Endothelial cell of umbilical vein (primary cell): ENCODE measurements around the gene PLXDC2. TPM values are rescaled to one million over a fixed set of nuclear protein-coding genes. Genes with fewer than 3 reads are reported as not detected.

ENCODE experiments used
- BruUV-seq: library from RNA; stranded (reverse); fragments of 400-500 nt; replicated peaks from 2 replicates; lab custom pipeline; 2021; lab: Mats Ljungman, UMichigan
- CTCF ChIA-PET: fragments of 300-600, 350-600 bp; sonication (Branson Sonifier 250); formaldehyde crosslinking; loops from one replicate; lab custom pipeline; 2021; ENCODE audit warnings: antibody characterized with exemption, inconsistent platforms; lab: Charles Lee
- POLR2A ChIA-PET: fragments of 300-600, 350-600 bp; sonication (Branson Sonifier 250); formaldehyde crosslinking; loops from one replicate; lab custom pipeline; 2021; ENCODE audit warnings: antibody characterized with exemption, inconsistent platforms; lab: Charles Lee
- DNase-seq: peaks from one replicate; pipeline ENCODE4 v3.0.0-alpha.2; 2011; ENCODE audit warnings: low read depth, low spot score
- FAIRE-seq: peaks from 2 replicates; lab custom pipeline; 2011; peaks lifted over from hg19 to GRCh38; lab: Jason Lieb, UNC
- H2AFZ ChIP-seq: 2 replicates; pipeline ENCODE4 v1.6.0; 2012; ENCODE audit warnings: low read depth, low read length, control low read depth, inconsistent platforms
- H3K27ac ChIP-seq: 2 replicates; pipeline ENCODE4 v1.5.1; 2011; ENCODE audit warnings: low read depth, mild to moderate bottlenecking, control low read depth, low read length, moderate library complexity; ENCODE audit not compliant: insufficient read depth
- H3K27me3 ChIP-seq, 2 experiments: 2 replicates each; pipeline versions ENCODE4 v1.6.0 to v1.6.1; 2011; ENCODE audit warnings: low read length in 2 of 2, mixed read lengths in 1 of 2; ENCODE audit not compliant: control insufficient read depth in 2 of 2, insufficient read depth in 2 of 2
- H3K36me3 ChIP-seq, 2 experiments: 2 replicates in 1 of 2; 3 replicates in 1 of 2; pipeline ENCODE4 v1.5.1; 2011; ENCODE audit warnings: low read length in 2 of 2, mild to moderate bottlenecking in 1 of 2, moderate library complexity in 1 of 2; ENCODE audit not compliant: control insufficient read depth in 2 of 2, insufficient read depth in 2 of 2; ENCODE audit errors: extremely low read depth in 1 of 2
- H3K4me1 ChIP-seq: 3 replicates; pipeline ENCODE4 v1.5.1; 2011; ENCODE audit warnings: mild to moderate bottlenecking, low read length; ENCODE audit not compliant: control insufficient read depth, insufficient read depth; ENCODE audit errors: extremely low read depth
- H3K4me2 ChIP-seq: 2 replicates; pipeline ENCODE4 v1.6.1; 2011; ENCODE audit warnings: low read length, control low read depth, mixed read lengths; ENCODE audit not compliant: insufficient read depth
- H3K4me3 ChIP-seq, 3 experiments: fragments of 200-600 bp in 1 of 3; sonication (generic), shearing (Covaris generic) in 1 of 3; replicated peaks in 1 of 3; 2 replicates each; pipeline ENCODE4 v1.5.1; 2011 to 2016; ENCODE audit warnings: control low read depth in 3 of 3, low read length in 3 of 3, mild to moderate bottlenecking in 2 of 3, inconsistent platforms in 1 of 3, low read depth in 1 of 3, moderate library complexity in 1 of 3; ENCODE audit not compliant: insufficient read depth in 1 of 3
- H3K79me2 ChIP-seq: 2 replicates; pipeline ENCODE4 v1.6.0; 2012; ENCODE audit warnings: low read length, inconsistent platforms; ENCODE audit not compliant: control insufficient read depth, insufficient read depth
- H3K9ac ChIP-seq: replicated peaks from 2 replicates; pipeline ENCODE3; 2011; ENCODE audit warnings: low read length, control low read depth; ENCODE audit not compliant: insufficient read depth; ENCODE audit errors: extremely low read depth
- H3K9me1 ChIP-seq: replicated peaks from 3 replicates; pipeline ENCODE4 v1.6.0; 2011; ENCODE audit warnings: mild to moderate bottlenecking, low read length; ENCODE audit not compliant: control insufficient read depth, insufficient read depth; ENCODE audit errors: extremely low read depth
- H3K9me3 ChIP-seq: replicated peaks from 2 replicates; pipeline ENCODE4 v1.5.1; 2012; ENCODE audit warnings: low read length, inconsistent platforms; ENCODE audit not compliant: control insufficient read depth, insufficient read depth
- H4K20me1 ChIP-seq: replicated peaks from 2 replicates; pipeline ENCODE3; 2011; ENCODE audit warnings: mild to moderate bottlenecking, low read length; ENCODE audit not compliant: control insufficient read depth, insufficient read depth; ENCODE audit errors: extremely low read depth
- CTCF ChIP-seq, 2 donors: IDR thresholded peaks; 1 replicate in 1 of 2; 2 replicates in 1 of 2; pipeline ENCODE4 v1.5.1; 2011; ENCODE audit warnings: low read length in 2 of 2, mild to moderate bottlenecking in 2 of 2, moderate library complexity in 2 of 2, control low read depth in 1 of 2, inconsistent platforms in 1 of 2, low read depth in 1 of 2; ENCODE audit not compliant: insufficient read depth in 1 of 2; ENCODE audit errors: extremely low read depth in 1 of 2
- EZH2 ChIP-seq: IDR thresholded peaks from 2 replicates; pipeline ENCODE4 v1.6.1; 2012; ENCODE audit warnings: borderline replicate concordance, low read depth, mild to moderate bottlenecking, moderate library complexity, low read length, inconsistent platforms; ENCODE audit not compliant: severe bottlenecking
- FOS ChIP-seq: IDR thresholded peaks from 2 replicates; pipeline ENCODE4 v1.6.1; 2011; ENCODE audit warnings: mild to moderate bottlenecking, low read length, moderate library complexity, borderline replicate concordance; ENCODE audit not compliant: insufficient read depth
- GATA2 ChIP-seq: IDR thresholded peaks from 2 replicates; pipeline ENCODE4 v1.7.0; 2011; ENCODE audit warnings: low read depth, mild to moderate bottlenecking, moderate library complexity, mixed read lengths, low read length; ENCODE audit not compliant: insufficient read length, insufficient read depth
- JUN ChIP-seq: IDR thresholded peaks from 2 replicates; pipeline ENCODE4 v1.6.1; 2011; ENCODE audit warnings: borderline replicate concordance, low read depth; ENCODE audit not compliant: insufficient read length, insufficient read depth
- MAX ChIP-seq: IDR thresholded peaks from 2 replicates; pipeline ENCODE4 v1.6.1; 2011; ENCODE audit not compliant: insufficient read depth, insufficient read length
- MYC ChIP-seq: IDR thresholded peaks from one replicate; pipeline ENCODE4 v1.6.1; 2011; ENCODE audit warnings: mild to moderate bottlenecking, low read depth, low read length
- POLR2A ChIP-seq: IDR thresholded peaks from 2 replicates; pipeline ENCODE4 v1.6.1; 2012; ENCODE audit warnings: low read depth, mild to moderate bottlenecking, control low read depth, low read length
- POLR2AphosphoS5 ChIP-seq: IDR thresholded peaks from 2 replicates; pipeline ENCODE4 v1.6.1; 2012; ENCODE audit warnings: low read depth, mild to moderate bottlenecking, control low read depth, low read length, moderate library complexity; ENCODE audit not compliant: insufficient read depth
- dilution Hi-C: fragments of 300-500 bp; cut with MboI; formaldehyde crosslinking; loops from one replicate; pipeline ENCODE4 v1.15.0; 2019; ENCODE audit warnings: low sequenced_read_pairs; ENCODE audit not compliant: extremely low pct_ligation_motif_present
- intact Hi-C: fragments of 100-400 bp; cut with micrococcal nuclease; formaldehyde crosslinking; loops from one replicate; pipeline ENCODE4 v1.10.0; 2022
- polyA plus RNA-seq, 4 experiments: library from polyadenylated mRNA; depleted of rRNA in 3 of 4; stranded (reverse) in 3 of 4; unstranded in 1 of 4; fragments of >200 nt; gene quantifications; 2 replicates each; pipeline versions ENCODE4 v1.2.1 to v1.2.3, GENCODE V29; 2011 to 2012; ENCODE audit warnings: missing spikeins in 1 of 4
- total RNA-seq: library from RNA; stranded (reverse); gene quantifications from 2 replicates; pipeline ENCODE4 v1.2.3, GENCODE V29; 2021

The PLXDC2 gene
- total and polyA plus RNA-seq, 2 donors (not counting 3 experiments of a cell fraction or from before 2014, with no cell fraction given) = 0.32 to 1.2 TPM

GRCh38 chr10:19970717-19971116, 154.5 kb downstream of the PLXDC2 start:
- no peaks in the 10 kb centered on the region for H3K36me3 ChIP-seq
- dilution Hi-C loops (no loop called here), intact Hi-C loops (no loop called here)
- no peak overlapping the region for H3K4me3 ChIP-seq
- POLR2A ChIA-PET = no interaction called here
- no peak for DNase-seq
- H3K4me1 ChIP-seq = no peaks in the 10 kb centered on the region
- FAIRE-seq = no peak
- no peaks in the 10 kb centered on the region for H3K9me3 ChIP-seq
- no peaks in the 10 kb centered on the region for H4K20me1 ChIP-seq
- H3K9me1 ChIP-seq = no peaks in the 10 kb centered on the region
- H3K27me3 ChIP-seq = no peaks in the 10 kb centered on the region
- H3K9ac ChIP-seq = no peak overlapping the region
- H3K27ac ChIP-seq = no peak overlapping the region
- no peak for TF ChIP-seq GATA2
- no peak for TF ChIP-seq POLR2A
- TF ChIP-seq EZH2 = no peak
- TF ChIP-seq JUN = no peak
- no peak for TF ChIP-seq FOS
- TF ChIP-seq POLR2AphosphoS5 = no peak
- no peak for TF ChIP-seq MAX
- TF ChIP-seq MYC = no peak
- no peak for TF ChIP-seq CTCF (IDR thresholded peaks at IDR 0.05; ENCODE audit: extremely low read depth in 1 of 2, insufficient read depth in 1 of 2, low read depth in 1 of 2, low read length in 2 of 2)
- no peak overlapping the region for H3K4me2 ChIP-seq
- H2AFZ ChIP-seq = no peak overlapping the region
- CTCF ChIA-PET = no interaction called here
- BruUV-seq = no TSS peak
- H3K79me2 ChIP-seq = no peaks in the 10 kb centered on the region
